ENCODE results near the gene CDKAL1.

DNA sequence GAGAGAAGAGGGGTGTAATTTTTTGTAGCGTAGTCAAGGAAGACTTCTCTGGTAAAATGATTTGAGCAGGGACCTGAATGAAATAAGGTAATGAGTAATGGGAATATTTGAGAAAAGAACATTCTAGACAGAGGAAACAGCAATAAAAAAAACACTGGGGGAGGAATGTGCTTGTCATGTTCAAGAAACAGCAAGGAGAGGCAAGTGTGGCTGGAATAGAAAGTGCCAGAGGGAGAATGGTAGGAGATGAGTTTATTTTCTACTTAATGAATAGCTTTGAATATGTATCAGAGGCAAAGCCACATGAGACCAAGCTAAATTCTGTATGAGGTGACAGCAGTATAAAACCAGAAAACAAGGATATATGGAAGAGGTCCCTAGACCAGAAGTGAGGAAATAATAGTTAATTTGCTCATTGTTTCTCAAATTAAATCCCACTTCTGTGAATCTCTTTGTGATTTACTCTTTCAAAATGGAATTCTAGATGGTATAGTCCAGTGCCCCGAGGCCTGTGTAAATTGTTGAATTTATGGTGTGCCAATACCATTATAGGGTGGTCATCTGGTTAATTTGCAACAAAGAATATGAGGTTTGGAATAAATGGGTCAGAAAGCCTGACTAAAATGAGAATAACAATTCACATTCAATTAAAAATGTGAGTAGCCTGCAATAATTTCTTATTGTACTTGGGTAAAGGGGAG, 170.2 kb downstream of the CDKAL1 start:
- TF ChIP-seq, protein P1, sequence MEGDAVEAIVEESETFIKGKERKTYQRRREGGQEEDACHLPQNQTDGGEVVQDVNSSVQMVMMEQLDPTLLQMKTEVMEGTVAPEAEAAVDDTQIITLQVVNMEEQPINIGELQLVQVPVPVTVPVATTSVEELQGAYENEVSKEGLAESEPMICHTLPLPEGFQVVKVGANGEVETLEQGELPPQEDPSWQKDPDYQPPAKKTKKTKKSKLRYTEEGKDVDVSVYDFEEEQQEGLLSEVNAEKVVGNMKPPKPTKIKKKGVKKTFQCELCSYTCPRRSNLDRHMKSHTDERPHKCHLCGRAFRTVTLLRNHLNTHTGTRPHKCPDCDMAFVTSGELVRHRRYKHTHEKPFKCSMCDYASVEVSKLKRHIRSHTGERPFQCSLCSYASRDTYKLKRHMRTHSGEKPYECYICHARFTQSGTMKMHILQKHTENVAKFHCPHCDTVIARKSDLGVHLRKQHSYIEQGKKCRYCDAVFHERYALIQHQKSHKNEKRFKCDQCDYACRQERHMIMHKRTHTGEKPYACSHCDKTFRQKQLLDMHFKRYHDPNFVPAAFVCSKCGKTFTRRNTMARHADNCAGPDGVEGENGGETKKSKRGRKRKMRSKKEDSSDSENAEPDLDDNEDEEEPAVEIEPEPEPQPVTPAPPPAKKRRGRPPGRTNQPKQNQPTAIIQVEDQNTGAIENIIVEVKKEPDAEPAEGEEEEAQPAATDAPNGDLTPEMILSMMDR (IDR thresholded peaks at IDR 0.05; ENCODE audit: control extremely low read depth in 1 of 3, insufficient read depth in 1 of 3, low read depth in 1 of 3, low read length in 3 of 3) = no peak
- TF ChIP-seq, protein P2, sequence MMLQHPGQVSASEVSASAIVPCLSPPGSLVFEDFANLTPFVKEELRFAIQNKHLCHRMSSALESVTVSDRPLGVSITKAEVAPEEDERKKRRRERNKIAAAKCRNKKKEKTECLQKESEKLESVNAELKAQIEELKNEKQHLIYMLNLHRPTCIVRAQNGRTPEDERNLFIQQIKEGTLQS (IDR thresholded peaks at IDR 0.05; ENCODE audit: insufficient read depth, low read depth, low read length) = no peak
- no peak for TF ChIP-seq BCL11A (IDR thresholded peaks at IDR 0.05; ENCODE audit: low read depth in 2 of 2, low read length in 2 of 2)
- no peak for TF ChIP-seq POLR2A (IDR thresholded peaks at IDR 0.05; ENCODE audit: control extremely low read depth in 1 of 2, low read depth in 2 of 2, low read length in 2 of 2)
- no peak for TF ChIP-seq RAD21 (IDR thresholded peaks at IDR 0.05 in 1 of 2, conservative IDR thresholded peaks at IDR 0.05 in 1 of 2; ENCODE audit: low read depth in 2 of 2, low read length in 2 of 2)
- no peak for TF ChIP-seq SUZ12 (IDR thresholded peaks at IDR 0.05; ENCODE audit: low read length)
- no peak for TF ChIP-seq GABPA (IDR thresholded peaks at IDR 0.05; ENCODE audit: borderline replicate concordance, insufficient read depth, low read length)
- no peak for TF ChIP-seq EZH2 (IDR thresholded peaks at IDR 0.05; ENCODE audit: low read depth, low read length, severe bottlenecking)
- no peak for TF ChIP-seq KDM5A (IDR thresholded peaks at IDR 0.05; ENCODE audit: low read length)
- TF ChIP-seq POLR2AphosphoS5 (IDR thresholded peaks at IDR 0.05; ENCODE audit: low read depth, low read length) = no peak

Measured in H1 (cell line).